Sigmoid colon (tissue), 4 donors: Measurements from ENCODE around the gene ITGB5.

ENCODE experiments used
- EP300 ChIP-seq, 4 donors: sonication (generic); formaldehyde crosslinking; IDR thresholded peaks; one replicate each; pipeline ENCODE4 v1.6.1; 2017; ENCODE audit warnings: antibody characterized with exemption in 4 of 4
- TF ChIP-seq, protein P1 (sequence below), 4 experiments: fragments of 450-650 bp in 3 of 4; fragments of 200-600 bp in 1 of 4; IDR thresholded peaks; one replicate each; pipeline ENCODE4 v1.5.1; 2016 to 2019; ENCODE audit warnings: antibody characterized with exemption in 4 of 4, mild to moderate bottlenecking in 3 of 4, moderate library complexity in 2 of 4

DNA sequence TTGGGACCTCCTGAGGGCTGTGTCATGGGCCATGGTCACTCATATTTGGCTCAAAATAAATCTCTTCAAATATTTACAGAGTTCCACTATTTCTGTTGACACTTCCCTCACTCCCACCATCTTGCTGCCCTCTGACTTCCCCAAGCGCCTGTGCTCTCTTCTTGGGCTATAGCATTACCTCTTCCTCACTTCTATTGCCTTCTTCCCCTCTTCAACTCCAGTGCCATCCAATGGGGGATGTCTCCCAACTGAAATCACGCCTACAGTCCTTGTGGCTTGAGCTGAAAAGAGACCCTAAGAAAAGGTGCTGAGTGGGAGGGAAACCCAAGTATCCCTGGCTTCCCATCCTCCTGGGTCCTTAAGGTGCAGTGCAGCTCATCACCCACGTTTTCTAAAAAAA lies 135.1 kb downstream of the ITGB5 start:
- TF ChIP-seq, protein P1, sequence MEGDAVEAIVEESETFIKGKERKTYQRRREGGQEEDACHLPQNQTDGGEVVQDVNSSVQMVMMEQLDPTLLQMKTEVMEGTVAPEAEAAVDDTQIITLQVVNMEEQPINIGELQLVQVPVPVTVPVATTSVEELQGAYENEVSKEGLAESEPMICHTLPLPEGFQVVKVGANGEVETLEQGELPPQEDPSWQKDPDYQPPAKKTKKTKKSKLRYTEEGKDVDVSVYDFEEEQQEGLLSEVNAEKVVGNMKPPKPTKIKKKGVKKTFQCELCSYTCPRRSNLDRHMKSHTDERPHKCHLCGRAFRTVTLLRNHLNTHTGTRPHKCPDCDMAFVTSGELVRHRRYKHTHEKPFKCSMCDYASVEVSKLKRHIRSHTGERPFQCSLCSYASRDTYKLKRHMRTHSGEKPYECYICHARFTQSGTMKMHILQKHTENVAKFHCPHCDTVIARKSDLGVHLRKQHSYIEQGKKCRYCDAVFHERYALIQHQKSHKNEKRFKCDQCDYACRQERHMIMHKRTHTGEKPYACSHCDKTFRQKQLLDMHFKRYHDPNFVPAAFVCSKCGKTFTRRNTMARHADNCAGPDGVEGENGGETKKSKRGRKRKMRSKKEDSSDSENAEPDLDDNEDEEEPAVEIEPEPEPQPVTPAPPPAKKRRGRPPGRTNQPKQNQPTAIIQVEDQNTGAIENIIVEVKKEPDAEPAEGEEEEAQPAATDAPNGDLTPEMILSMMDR (IDR thresholded peaks at IDR 0.05): no peak
- no peak for TF ChIP-seq EP300 (IDR thresholded peaks at IDR 0.05)
